Kidney (tissue), 14 donors: ENCODE measurements around the gene MCTP2. TPM values are rescaled to one million over a fixed set of nuclear protein-coding genes. Genes with fewer than 3 reads are reported as not detected.

ENCODE experiments used
- DNase-seq, 5 donors: peaks; one replicate each; pipeline ENCODE4 v3.0.0-alpha.2; 2013 to 2020
- FAIRE-seq: peaks from 2 replicates; lab custom pipeline; 2012; peaks lifted over from hg19 to GRCh38; lab: Jason Lieb, UNC
- H3K27ac ChIP-seq, 2 donors: one replicate each; pipeline ENCODE4 v1.7.0; 2013; ENCODE audit warnings: low read depth in 2 of 2, low read length in 2 of 2, inconsistent platforms in 1 of 2
- H3K27me3 ChIP-seq: one replicate; pipeline ENCODE4 v1.7.1; 2013; ENCODE audit warnings: low read length, inconsistent platforms; ENCODE audit not compliant: control insufficient read depth, insufficient read depth
- H3K36me3 ChIP-seq, 3 donors: one replicate each; pipeline versions ENCODE4 v1.7.0 to v1.7.1; 2013; ENCODE audit warnings: low read length in 3 of 3, control low read depth in 1 of 3, inconsistent platforms in 1 of 3; ENCODE audit not compliant: insufficient read depth in 3 of 3, control insufficient read depth in 2 of 3
- H3K4me1 ChIP-seq, 3 donors: one replicate each; pipeline versions ENCODE4 v1.7.0 to v1.7.1; 2013; ENCODE audit warnings: low read length in 3 of 3, inconsistent platforms in 1 of 3, low read depth in 1 of 3; ENCODE audit not compliant: control insufficient read depth in 2 of 3, insufficient read depth in 2 of 3
- H3K4me3 ChIP-seq, 3 donors: one replicate each; pipeline versions ENCODE4 v1.7.0 to v1.8.1; 2013; ENCODE audit warnings: low read length in 3 of 3, control low read depth in 1 of 3, inconsistent platforms in 1 of 3
- H3K9ac ChIP-seq, 3 donors: one replicate each; pipeline versions ENCODE4 v1.7.0 to v1.7.1; 2013; ENCODE audit warnings: low read length in 3 of 3, control low read depth in 1 of 3, inconsistent platforms in 1 of 3
- H3K9me3 ChIP-seq, 3 donors: one replicate each; pipeline versions ENCODE4 v1.7.0 to v1.7.1; 2013; ENCODE audit warnings: low read length in 3 of 3, control low read depth in 1 of 3, inconsistent platforms in 1 of 3; ENCODE audit not compliant: control insufficient read depth in 2 of 3, insufficient read depth in 1 of 3
- CTCF ChIP-seq: IDR thresholded peaks from 3 replicates; pipeline ENCODE4 v1.5.1; 2012; ENCODE audit warnings: mild to moderate bottlenecking, moderate library complexity, borderline replicate concordance; ENCODE audit not compliant: insufficient read depth; ENCODE audit errors: extremely low read depth
- intact Hi-C: fragments of 100-400 bp; cut with DNase I; formaldehyde crosslinking; loops from one replicate; pipeline ENCODE4 v1.11.1; 2022
- polyA plus RNA-seq: library from polyadenylated mRNA; stranded (reverse); fragments of 350-450 nt; fragmentation: Illumina TruSeq; extraction: RNeasy Lipid Tissue Mini Kit (QIAGEN cat#74804); gene quantifications from one replicate; pipeline ENCODE4 v1.2.3, GENCODE V29; 2014; ENCODE audit warnings: low read depth, low replicate concordance; ENCODE audit not compliant: insufficient read depth
- total RNA-seq: library from RNA; stranded (reverse); fragmentation: NEBNext Ultra II Directional; extraction: Animal tissue kit (Norgen Biotek cat#: 25700); gene quantifications from one replicate; pipeline ENCODE4 v1.2.1, GENCODE V29; 2021
- donor health status: control.
- donor health status: control.
- donor health status: control.
- donor health status: control.
- donor health status: control.
- donor health status: DM: yes; HTN: yes; CAD: no.
- donor health status: Normal renal cell carcinoma (clear cell type).

The MCTP2 gene
- total and polyA plus RNA-seq, 2 donors from 2014 or later: 1.2 to 21.1 TPM

GRCh38 chr15:94397337-94397736 lies 166.0 kb downstream of the MCTP2 start:
- Histone ChIP-seq H3K4me3 (no peak overlapping the region), H3K27ac (no peak overlapping the region), H3K4me1 (peaks cover 0 to 4% (median 3%) of the 10 kb centered on the region in 3 donors), H3K36me3 (no peaks in the 10 kb centered on the region), H3K27me3 (no peaks in the 10 kb centered on the region), H3K9ac (no peak overlapping the region), H3K9me3 (no peaks in the 10 kb centered on the region)
- FAIRE-seq: no peak
- intact Hi-C loops: no loop called here
- no peak for TF ChIP-seq CTCF
- DNase-seq: peak in 1 of 5 donors; percentile 67

GRCh38 chr15:94398001-94398400 lies 166.6 kb downstream of the MCTP2 start:
- no peaks in the 10 kb centered on the region for H3K36me3 ChIP-seq
- intact Hi-C loops: no loop called here
- no peaks in the 10 kb centered on the region for H3K9me3 ChIP-seq
- H3K4me3 ChIP-seq: no peak overlapping the region
- H3K27ac ChIP-seq: no peak overlapping the region
- TF ChIP-seq CTCF: no peak
- no peak overlapping the region for H3K9ac ChIP-seq
- peaks cover 0 to 4% (median 3%) of the 10 kb centered on the region in 3 donors for H3K4me1 ChIP-seq
- DNase-seq: no peak
- no peaks in the 10 kb centered on the region for H3K27me3 ChIP-seq
- no peak for FAIRE-seq

GRCh38 chr15:94400526-94401298 lies 169.4 kb downstream of the MCTP2 start:
- FAIRE-seq: no peak

More at GRCh38 chr15:94400526-94401298, 169.4 kb downstream of the MCTP2 start:
- Histone ChIP-seq H3K9ac (no peak overlapping the region), H3K9me3 (no peaks in the 10 kb centered on the region), H3K27me3 (no peaks in the 10 kb centered on the region), H3K27ac (no peak overlapping the region), H3K36me3 (no peaks in the 10 kb centered on the region), H3K4me1 (peaks cover 0 to 4% (median 3%) of the 10 kb centered on the region in 3 donors), H3K4me3 (no peak overlapping the region)
- peak in 2 of 5 donors; percentile 55 to 63 for DNase-seq
- no peak for TF ChIP-seq CTCF
- intact Hi-C loops: no loop called here
